ENCODE measurements around the gene RBM33.

RBM33 gene

DNA sequence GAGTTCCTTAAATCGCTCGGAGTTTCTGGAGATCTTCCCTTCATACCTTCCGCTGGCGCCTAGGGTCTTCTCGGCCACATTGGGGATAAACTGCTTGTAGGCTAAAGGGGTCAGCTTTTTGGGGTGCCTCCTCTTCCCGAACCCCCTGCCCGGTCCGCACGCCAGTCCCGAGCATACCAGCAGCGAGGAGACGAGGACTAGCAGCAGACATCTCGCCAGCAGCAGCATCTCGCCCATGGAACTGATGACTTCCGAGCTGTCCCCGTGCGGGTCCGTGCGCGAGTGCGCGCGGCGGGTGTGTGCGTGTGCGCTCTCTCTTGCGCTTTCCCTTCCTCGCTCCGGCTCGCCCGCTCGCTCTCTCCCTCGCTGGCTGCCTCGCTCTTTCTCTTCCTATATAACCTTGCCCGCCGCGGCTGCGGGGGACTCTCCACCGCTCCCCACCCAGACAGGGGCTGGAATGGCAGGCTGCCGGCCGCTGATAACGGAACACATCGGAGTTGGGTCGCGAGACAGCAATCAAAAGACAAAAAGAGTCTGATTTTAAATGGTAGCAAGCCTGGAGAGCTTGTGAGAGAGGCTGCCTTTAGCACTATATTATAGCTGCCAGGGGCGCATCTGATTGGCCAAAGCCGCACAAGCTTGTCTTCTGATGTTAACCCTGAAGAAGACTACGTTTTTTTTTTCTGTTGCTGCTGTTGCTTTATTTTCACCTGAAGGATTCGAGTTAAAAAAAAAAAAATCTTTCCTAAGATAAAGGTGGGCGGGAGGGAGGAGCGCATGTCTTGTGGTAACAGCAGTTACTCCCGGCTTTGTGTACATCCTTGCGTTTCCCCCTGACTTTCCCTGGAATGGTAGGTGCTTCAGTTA lies 167.7 kb downstream of the RBM33 start, which contains the start of gene SHH:
SHH (minus strand) TSS at position 569 of the 867 bp plus-strand sequence; CDS start at position 228, 341 bp downstream.
- peak within 1 kb of the TSS; percentile 41 for H3K4me3 ChIP-seq (ENCODE audit: low read depth, low read length)
- DNase-seq = no peak
- H3K27ac ChIP-seq = no peak within 1 kb of the TSS
- in situ Hi-C loops (cut with HindIII; ENCODE audit: low pct_ligation_motif_present, low sequenced_read_pairs) = no loop called here
- no peaks in the 10 kb centered on the region for H3K36me3 ChIP-seq (replicated peaks)
- TF ChIP-seq, protein P1, sequence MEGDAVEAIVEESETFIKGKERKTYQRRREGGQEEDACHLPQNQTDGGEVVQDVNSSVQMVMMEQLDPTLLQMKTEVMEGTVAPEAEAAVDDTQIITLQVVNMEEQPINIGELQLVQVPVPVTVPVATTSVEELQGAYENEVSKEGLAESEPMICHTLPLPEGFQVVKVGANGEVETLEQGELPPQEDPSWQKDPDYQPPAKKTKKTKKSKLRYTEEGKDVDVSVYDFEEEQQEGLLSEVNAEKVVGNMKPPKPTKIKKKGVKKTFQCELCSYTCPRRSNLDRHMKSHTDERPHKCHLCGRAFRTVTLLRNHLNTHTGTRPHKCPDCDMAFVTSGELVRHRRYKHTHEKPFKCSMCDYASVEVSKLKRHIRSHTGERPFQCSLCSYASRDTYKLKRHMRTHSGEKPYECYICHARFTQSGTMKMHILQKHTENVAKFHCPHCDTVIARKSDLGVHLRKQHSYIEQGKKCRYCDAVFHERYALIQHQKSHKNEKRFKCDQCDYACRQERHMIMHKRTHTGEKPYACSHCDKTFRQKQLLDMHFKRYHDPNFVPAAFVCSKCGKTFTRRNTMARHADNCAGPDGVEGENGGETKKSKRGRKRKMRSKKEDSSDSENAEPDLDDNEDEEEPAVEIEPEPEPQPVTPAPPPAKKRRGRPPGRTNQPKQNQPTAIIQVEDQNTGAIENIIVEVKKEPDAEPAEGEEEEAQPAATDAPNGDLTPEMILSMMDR (IDR thresholded peaks at IDR 0.05; ENCODE audit: low read depth, low read length, missing control alignments) = no peak
- H3K27me3 ChIP-seq (replicated peaks) = peaks cover 56% of the 10 kb centered on the region

DNA sequence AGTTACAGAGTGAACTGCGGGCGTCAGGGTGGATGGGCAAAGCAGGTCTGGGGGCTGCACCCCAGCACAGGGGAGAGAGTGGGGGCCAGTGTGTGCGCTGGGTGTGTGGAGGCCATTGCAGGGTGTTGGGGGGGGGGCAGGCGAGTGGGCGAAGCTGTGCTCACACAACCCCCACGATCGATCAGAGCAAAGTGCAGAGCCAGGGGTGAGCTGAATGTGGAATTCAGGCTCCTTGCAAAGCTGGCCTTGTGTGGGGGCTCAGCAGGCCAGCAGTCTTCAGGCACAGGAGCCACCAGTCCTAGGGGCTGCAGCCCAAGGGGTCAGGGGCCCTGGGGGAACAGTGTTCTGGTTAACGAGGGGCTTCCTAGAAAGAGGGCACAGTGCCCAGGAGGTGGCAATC lies 168.7 kb downstream of the RBM33 start:
- in situ Hi-C loops (cut with HindIII; ENCODE audit: low pct_ligation_motif_present, low sequenced_read_pairs) = no loop called here
- H3K4me3 ChIP-seq (ENCODE audit: low read depth, low read length) = no peak overlapping the region
- TF ChIP-seq, protein P1 (IDR thresholded peaks at IDR 0.05; ENCODE audit: low read depth, low read length, missing control alignments) = no peak
- H3K27ac ChIP-seq = no peak overlapping the region
- no peak for DNase-seq
- peaks cover 54% of the 10 kb centered on the region for H3K27me3 ChIP-seq (replicated peaks)
- no peaks in the 10 kb centered on the region for H3K36me3 ChIP-seq (replicated peaks)

DNA sequence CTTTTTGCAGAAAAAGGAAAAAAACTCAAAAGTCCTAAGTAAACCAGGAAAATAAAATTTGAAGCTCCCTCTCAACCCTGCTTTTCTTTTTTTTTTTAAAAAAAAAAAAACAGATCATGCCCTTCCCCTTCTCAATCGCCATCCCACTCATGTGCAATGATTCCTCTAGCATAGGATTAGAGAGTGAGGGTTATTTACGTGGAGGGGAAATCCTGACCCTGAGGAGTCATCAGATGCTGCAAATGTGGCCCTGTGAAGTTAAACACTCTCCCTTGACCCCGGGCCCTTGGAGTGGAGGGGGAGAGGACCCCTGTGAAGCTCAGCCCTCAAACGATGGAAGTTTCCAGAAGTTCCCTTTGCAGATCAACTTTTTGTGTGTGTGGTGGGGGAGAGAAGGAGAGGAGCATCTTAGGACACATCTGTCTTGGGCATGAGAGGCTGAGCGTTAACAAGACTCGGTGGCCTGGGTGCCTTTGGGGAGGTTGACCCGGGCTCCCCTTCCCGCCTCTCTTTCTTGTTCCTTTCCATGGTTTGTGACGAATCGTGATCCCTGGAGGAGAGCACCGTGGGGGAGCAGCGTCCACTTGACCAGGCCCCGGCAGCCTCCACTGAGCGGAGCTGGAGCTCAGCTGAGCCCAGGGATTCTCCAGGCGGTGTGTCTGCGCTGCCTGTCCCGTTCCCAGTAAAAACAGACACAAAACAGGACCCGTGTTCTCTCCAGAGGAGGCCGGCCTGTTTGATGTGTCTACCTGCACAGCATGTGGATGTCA lies 169.3 kb downstream of the RBM33 start:
- TF ChIP-seq, protein P1 (IDR thresholded peaks at IDR 0.05; ENCODE audit: low read depth, low read length, missing control alignments) = no peak
- H3K27me3 ChIP-seq (replicated peaks) = peaks cover 48% of the 10 kb centered on the region
- no peak for DNase-seq
- in situ Hi-C loops (cut with HindIII; ENCODE audit: low pct_ligation_motif_present, low sequenced_read_pairs) = no loop called here
- H3K4me3 ChIP-seq (ENCODE audit: low read depth, low read length) = no peak overlapping the region
- H3K36me3 ChIP-seq (replicated peaks) = no peaks in the 10 kb centered on the region
- H3K27ac ChIP-seq = no peak overlapping the region

DNA sequence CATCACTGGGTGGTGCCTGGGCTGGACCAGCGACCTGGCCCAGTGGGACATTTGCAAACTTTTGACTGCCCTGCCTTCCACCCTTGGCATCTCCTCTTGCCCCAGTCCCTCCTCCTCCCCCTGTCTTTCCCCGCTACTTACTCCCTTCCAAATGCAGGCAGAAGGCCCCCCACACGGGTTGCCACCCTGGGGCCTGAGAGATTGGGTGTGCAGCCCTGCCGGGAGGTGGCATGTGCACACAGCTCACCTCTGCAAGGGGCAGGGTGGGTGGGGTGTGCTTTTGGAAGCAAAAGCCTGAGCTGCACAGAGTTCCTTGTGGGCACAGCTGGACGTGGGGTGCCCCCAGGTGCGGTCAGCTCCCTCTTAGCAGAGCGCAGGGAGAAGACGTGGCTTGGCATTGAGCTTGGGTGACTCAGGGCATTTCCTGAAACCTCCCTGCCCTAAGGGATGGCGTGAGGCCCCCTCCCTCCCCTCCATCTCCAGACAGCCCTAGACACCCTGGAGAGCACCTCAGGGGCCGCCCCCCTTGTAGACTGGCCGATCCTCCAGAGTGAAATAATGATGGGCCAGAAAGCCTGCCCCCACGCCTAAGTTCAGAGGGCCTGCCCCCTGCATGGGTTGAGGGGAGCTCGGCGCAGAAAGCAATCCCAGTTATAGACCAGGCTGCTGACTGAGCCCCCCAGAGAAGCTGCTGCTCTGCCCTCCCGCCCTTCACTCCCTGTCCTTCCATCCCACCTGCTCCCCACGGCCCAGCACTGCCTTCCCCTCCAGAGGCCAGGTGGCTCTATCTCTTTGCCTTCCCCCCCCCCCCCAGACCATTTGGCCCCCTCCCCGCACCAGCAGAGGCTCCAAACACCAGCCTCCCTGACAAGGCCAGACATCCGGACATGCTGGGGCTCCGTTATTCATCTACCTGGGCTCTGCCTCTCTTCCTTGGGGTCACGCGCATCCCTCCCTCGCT lies 170.1 kb downstream of the RBM33 start:
- Histone ChIP-seq H3K27ac (no peak overlapping the region), H3K36me3 (replicated peaks) (no peaks in the 10 kb centered on the region), H3K4me3 (ENCODE audit: low read depth, low read length) (no peak overlapping the region), H3K27me3 (replicated peaks) (peaks cover 39% of the 10 kb centered on the region)
- no peak for DNase-seq
- TF ChIP-seq, protein P1 (IDR thresholded peaks at IDR 0.05; ENCODE audit: low read depth, low read length, missing control alignments) = no peak
- in situ Hi-C loops (cut with HindIII; ENCODE audit: low pct_ligation_motif_present, low sequenced_read_pairs) = no loop called here
